ENCODE measurements around the gene SH2D2A.

- TF ChIP-seq CTCF (IDR thresholded peaks at IDR 0.05) (no peak), POLR2AphosphoS5 (IDR thresholded peaks at IDR 0.05; ENCODE audit: insufficient read depth in 1 of 2, low read depth in 1 of 2) (no peak)
Measured at GRCh38 chr1:156849151-156849496, 32.5 kb upstream of the SH2D2A start.
